Endothelial cell of umbilical vein (primary cell): Measurements from ENCODE around the gene C17orf78. TPM values are rescaled to one million over a fixed set of nuclear protein-coding genes. Genes with fewer than 3 reads are reported as not detected.

Experiments
- BruUV-seq: library from RNA; stranded (reverse); fragments of 400-500 nt; replicated peaks from 2 replicates; lab custom pipeline; 2021; lab: Mats Ljungman, UMichigan
- CTCF ChIA-PET: fragments of 300-600, 350-600 bp; sonication (Branson Sonifier 250); formaldehyde crosslinking; loops from one replicate; lab custom pipeline; 2021; ENCODE audit warnings: antibody characterized with exemption, inconsistent platforms; lab: Charles Lee
- POLR2A ChIA-PET: fragments of 300-600, 350-600 bp; sonication (Branson Sonifier 250); formaldehyde crosslinking; loops from one replicate; lab custom pipeline; 2021; ENCODE audit warnings: antibody characterized with exemption, inconsistent platforms; lab: Charles Lee
- DNase-seq: peaks from one replicate; pipeline ENCODE4 v3.0.0-alpha.2; 2011; ENCODE audit warnings: low read depth, low spot score
- FAIRE-seq: peaks from 2 replicates; lab custom pipeline; 2011; peaks lifted over from hg19 to GRCh38; lab: Jason Lieb, UNC
- H2AFZ ChIP-seq: 2 replicates; pipeline ENCODE4 v1.6.0; 2012; ENCODE audit warnings: low read depth, low read length, control low read depth, inconsistent platforms
- H3K27ac ChIP-seq: 2 replicates; pipeline ENCODE4 v1.5.1; 2011; ENCODE audit warnings: low read depth, mild to moderate bottlenecking, control low read depth, low read length, moderate library complexity; ENCODE audit not compliant: insufficient read depth
- H3K27me3 ChIP-seq, 2 experiments: 2 replicates each; pipeline versions ENCODE4 v1.6.0 to v1.6.1; 2011; ENCODE audit warnings: low read length in 2 of 2, mixed read lengths in 1 of 2; ENCODE audit not compliant: control insufficient read depth in 2 of 2, insufficient read depth in 2 of 2
- H3K36me3 ChIP-seq, 2 experiments: 2 replicates in 1 of 2; 3 replicates in 1 of 2; pipeline ENCODE4 v1.5.1; 2011; ENCODE audit warnings: low read length in 2 of 2, mild to moderate bottlenecking in 1 of 2, moderate library complexity in 1 of 2; ENCODE audit not compliant: control insufficient read depth in 2 of 2, insufficient read depth in 2 of 2; ENCODE audit errors: extremely low read depth in 1 of 2
- H3K4me1 ChIP-seq: 3 replicates; pipeline ENCODE4 v1.5.1; 2011; ENCODE audit warnings: mild to moderate bottlenecking, low read length; ENCODE audit not compliant: control insufficient read depth, insufficient read depth; ENCODE audit errors: extremely low read depth
- H3K4me2 ChIP-seq: 2 replicates; pipeline ENCODE4 v1.6.1; 2011; ENCODE audit warnings: low read length, control low read depth, mixed read lengths; ENCODE audit not compliant: insufficient read depth
- H3K4me3 ChIP-seq, 3 experiments: fragments of 200-600 bp in 1 of 3; sonication (generic), shearing (Covaris generic) in 1 of 3; replicated peaks in 1 of 3; 2 replicates each; pipeline ENCODE4 v1.5.1; 2011 to 2016; ENCODE audit warnings: control low read depth in 3 of 3, low read length in 3 of 3, mild to moderate bottlenecking in 2 of 3, inconsistent platforms in 1 of 3, low read depth in 1 of 3, moderate library complexity in 1 of 3; ENCODE audit not compliant: insufficient read depth in 1 of 3
- H3K79me2 ChIP-seq: 2 replicates; pipeline ENCODE4 v1.6.0; 2012; ENCODE audit warnings: low read length, inconsistent platforms; ENCODE audit not compliant: control insufficient read depth, insufficient read depth
- H3K9ac ChIP-seq: replicated peaks from 2 replicates; pipeline ENCODE3; 2011; ENCODE audit warnings: low read length, control low read depth; ENCODE audit not compliant: insufficient read depth; ENCODE audit errors: extremely low read depth
- H3K9me1 ChIP-seq: replicated peaks from 3 replicates; pipeline ENCODE4 v1.6.0; 2011; ENCODE audit warnings: mild to moderate bottlenecking, low read length; ENCODE audit not compliant: control insufficient read depth, insufficient read depth; ENCODE audit errors: extremely low read depth
- H3K9me3 ChIP-seq: replicated peaks from 2 replicates; pipeline ENCODE4 v1.5.1; 2012; ENCODE audit warnings: low read length, inconsistent platforms; ENCODE audit not compliant: control insufficient read depth, insufficient read depth
- H4K20me1 ChIP-seq: replicated peaks from 2 replicates; pipeline ENCODE3; 2011; ENCODE audit warnings: mild to moderate bottlenecking, low read length; ENCODE audit not compliant: control insufficient read depth, insufficient read depth; ENCODE audit errors: extremely low read depth
- EZH2 ChIP-seq: IDR thresholded peaks from 2 replicates; pipeline ENCODE4 v1.6.1; 2012; ENCODE audit warnings: borderline replicate concordance, low read depth, mild to moderate bottlenecking, moderate library complexity, low read length, inconsistent platforms; ENCODE audit not compliant: severe bottlenecking
- FOS ChIP-seq: IDR thresholded peaks from 2 replicates; pipeline ENCODE4 v1.6.1; 2011; ENCODE audit warnings: mild to moderate bottlenecking, low read length, moderate library complexity, borderline replicate concordance; ENCODE audit not compliant: insufficient read depth
- JUN ChIP-seq: IDR thresholded peaks from 2 replicates; pipeline ENCODE4 v1.6.1; 2011; ENCODE audit warnings: borderline replicate concordance, low read depth; ENCODE audit not compliant: insufficient read length, insufficient read depth
- MYC ChIP-seq: IDR thresholded peaks from one replicate; pipeline ENCODE4 v1.6.1; 2011; ENCODE audit warnings: mild to moderate bottlenecking, low read depth, low read length
- POLR2A ChIP-seq: IDR thresholded peaks from 2 replicates; pipeline ENCODE4 v1.6.1; 2012; ENCODE audit warnings: low read depth, mild to moderate bottlenecking, control low read depth, low read length
- dilution Hi-C: fragments of 300-500 bp; cut with MboI; formaldehyde crosslinking; loops from one replicate; pipeline ENCODE4 v1.15.0; 2019; ENCODE audit warnings: low sequenced_read_pairs; ENCODE audit not compliant: extremely low pct_ligation_motif_present
- intact Hi-C: fragments of 100-400 bp; cut with micrococcal nuclease; formaldehyde crosslinking; loops from one replicate; pipeline ENCODE4 v1.10.0; 2022
- polyA plus RNA-seq, 4 experiments: library from polyadenylated mRNA; depleted of rRNA in 3 of 4; stranded (reverse) in 3 of 4; unstranded in 1 of 4; fragments of >200 nt; gene quantifications; 2 replicates each; pipeline versions ENCODE4 v1.2.1 to v1.2.3, GENCODE V29; 2011 to 2012; ENCODE audit warnings: missing spikeins in 1 of 4
- total RNA-seq: library from RNA; stranded (reverse); gene quantifications from 2 replicates; pipeline ENCODE4 v1.2.3, GENCODE V29; 2021
- TF ChIP-seq, protein P1 (sequence below), 2 donors: IDR thresholded peaks; 1 replicate in 1 of 2; 2 replicates in 1 of 2; pipeline ENCODE4 v1.5.1; 2011; ENCODE audit warnings: low read length in 2 of 2, mild to moderate bottlenecking in 2 of 2, moderate library complexity in 2 of 2, control low read depth in 1 of 2, inconsistent platforms in 1 of 2, low read depth in 1 of 2; ENCODE audit not compliant: insufficient read depth in 1 of 2; ENCODE audit errors: extremely low read depth in 1 of 2
- TF ChIP-seq, protein P2 (sequence below): IDR thresholded peaks from 2 replicates; pipeline ENCODE4 v1.6.1; 2011; ENCODE audit not compliant: insufficient read depth, insufficient read length

Gene C17orf78
- total and polyA plus RNA-seq, 2 donors (not counting 3 experiments of a cell fraction or from before 2014, with no cell fraction given) = not detected

DNA sequence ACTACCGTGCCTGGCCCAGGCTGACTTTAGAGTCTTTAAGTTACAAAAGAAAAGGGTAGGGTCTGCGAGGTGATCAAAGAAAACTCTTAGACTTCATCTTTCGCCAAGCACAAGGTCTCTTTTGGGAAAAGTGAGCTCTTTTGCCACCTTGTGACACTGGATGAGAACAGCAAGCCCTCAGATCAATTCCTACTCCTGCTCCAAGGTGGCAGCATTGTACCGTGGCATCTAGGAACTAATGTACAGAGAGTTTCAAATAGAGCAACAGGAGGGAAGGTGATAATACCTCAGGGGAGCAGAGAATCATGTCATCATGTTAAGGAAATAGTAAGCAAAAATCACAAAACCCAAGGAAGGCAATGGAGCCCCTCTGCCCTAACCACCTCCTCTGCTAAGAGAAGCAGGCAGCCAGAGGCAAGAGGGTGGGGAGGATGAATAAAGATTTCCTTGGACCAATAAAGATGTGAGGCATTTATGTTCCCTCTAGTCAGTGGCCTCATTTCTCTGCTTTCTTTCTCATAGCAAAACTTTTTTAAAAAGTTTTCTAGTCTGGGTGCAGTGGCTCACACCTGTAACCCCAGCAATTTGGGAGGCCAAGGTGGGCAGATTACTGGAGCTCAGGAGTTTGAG, 2.1 kb upstream of the C17orf78 start:
- Histone ChIP-seq H2AFZ (peak overlapping the region; percentile 18), H3K27ac (no peak overlapping the region), H3K79me2 (no peaks in the 10 kb centered on the region), H3K4me1 (no peaks in the 10 kb centered on the region), H3K9me1 (no peaks in the 10 kb centered on the region), H3K36me3 (no peaks in the 10 kb centered on the region), H3K4me2 (no peak overlapping the region), H3K27me3 (no peaks in the 10 kb centered on the region), H3K9me3 (no peaks in the 10 kb centered on the region), H4K20me1 (no peaks in the 10 kb centered on the region), H3K9ac (no peak overlapping the region), H3K4me3 (no peak overlapping the region)
- TF ChIP-seq POLR2A = no peak
- TF ChIP-seq, protein P1, sequence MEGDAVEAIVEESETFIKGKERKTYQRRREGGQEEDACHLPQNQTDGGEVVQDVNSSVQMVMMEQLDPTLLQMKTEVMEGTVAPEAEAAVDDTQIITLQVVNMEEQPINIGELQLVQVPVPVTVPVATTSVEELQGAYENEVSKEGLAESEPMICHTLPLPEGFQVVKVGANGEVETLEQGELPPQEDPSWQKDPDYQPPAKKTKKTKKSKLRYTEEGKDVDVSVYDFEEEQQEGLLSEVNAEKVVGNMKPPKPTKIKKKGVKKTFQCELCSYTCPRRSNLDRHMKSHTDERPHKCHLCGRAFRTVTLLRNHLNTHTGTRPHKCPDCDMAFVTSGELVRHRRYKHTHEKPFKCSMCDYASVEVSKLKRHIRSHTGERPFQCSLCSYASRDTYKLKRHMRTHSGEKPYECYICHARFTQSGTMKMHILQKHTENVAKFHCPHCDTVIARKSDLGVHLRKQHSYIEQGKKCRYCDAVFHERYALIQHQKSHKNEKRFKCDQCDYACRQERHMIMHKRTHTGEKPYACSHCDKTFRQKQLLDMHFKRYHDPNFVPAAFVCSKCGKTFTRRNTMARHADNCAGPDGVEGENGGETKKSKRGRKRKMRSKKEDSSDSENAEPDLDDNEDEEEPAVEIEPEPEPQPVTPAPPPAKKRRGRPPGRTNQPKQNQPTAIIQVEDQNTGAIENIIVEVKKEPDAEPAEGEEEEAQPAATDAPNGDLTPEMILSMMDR (IDR thresholded peaks at IDR 0.05; ENCODE audit: extremely low read depth in 1 of 2, insufficient read depth in 1 of 2, low read depth in 1 of 2, low read length in 2 of 2) = peak; percentile 94 to 97
- no TSS peak for BruUV-seq
- intact Hi-C loops (loop anchor here (1.0 to 5.0 kb wide), 6 partner anchors 24 to 770 kb away; no protein-coding TSS in a partner anchor), dilution Hi-C loops (no loop called here)
- ChIA-PET CTCF (interaction anchor here (0.5 to 6.1 kb wide), 103 partner anchors 9 to 774 kb away, joined by 3 to 123 read pairs (median 4); partner anchors contain the start of genes AATF, ACACA, MRM1 and SYNRG), POLR2A (no interaction called here)
- DNase-seq (peak; percentile 90), FAIRE-seq (no peak)

DNA sequence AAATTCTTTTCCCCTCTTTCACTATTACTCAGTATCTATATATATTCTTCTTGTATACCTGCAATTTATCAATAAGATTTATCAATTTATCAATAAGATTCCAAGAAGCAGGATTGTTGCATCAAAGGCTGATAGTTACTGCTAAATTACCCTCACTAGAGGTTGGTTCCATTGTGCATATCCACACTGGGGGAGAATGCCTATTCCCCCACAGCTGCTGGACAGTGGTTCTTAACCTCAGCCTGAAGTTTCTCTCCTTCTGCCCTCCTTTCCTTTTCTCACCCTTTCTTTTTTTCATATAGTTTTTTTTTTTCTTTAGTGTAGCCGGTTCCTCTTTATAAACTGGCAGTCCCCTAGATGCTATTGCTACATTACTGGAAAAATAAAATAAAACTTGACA, 6.3 kb downstream of the C17orf78 start:
- no peak for TF ChIP-seq FOS
- TF ChIP-seq, protein P2, sequence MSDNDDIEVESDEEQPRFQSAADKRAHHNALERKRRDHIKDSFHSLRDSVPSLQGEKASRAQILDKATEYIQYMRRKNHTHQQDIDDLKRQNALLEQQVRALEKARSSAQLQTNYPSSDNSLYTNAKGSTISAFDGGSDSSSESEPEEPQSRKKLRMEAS = no peak
- TF ChIP-seq EZH2 = no peak
- TF ChIP-seq JUN = no peak
- TF ChIP-seq MYC = no peak
- no peak overlapping the region for H3K4me2 ChIP-seq
- H3K36me3 ChIP-seq = no peaks in the 10 kb centered on the region
- BruUV-seq = no TSS peak
- intact Hi-C loops = no loop called here
- no peaks in the 10 kb centered on the region for H4K20me1 ChIP-seq
- H3K27ac ChIP-seq = no peak overlapping the region
- FAIRE-seq (no peak), DNase-seq (no peak)
- H3K4me1 ChIP-seq = peaks cover 6% of the 10 kb centered on the region
- no peak overlapping the region for H3K9ac ChIP-seq
- no peak overlapping the region for H3K4me3 ChIP-seq
- ChIA-PET POLR2A (no interaction called here), CTCF (interaction anchor here (1.9 kb wide), 1 partner anchor 8 kb away, joined by 21 read pairs; no protein-coding TSS in a partner anchor)
- H2AFZ ChIP-seq = no peak overlapping the region
- H3K9me1 ChIP-seq = no peaks in the 10 kb centered on the region
- H3K9me3 ChIP-seq = no peaks in the 10 kb centered on the region
- dilution Hi-C loops = no loop called here
- no peaks in the 10 kb centered on the region for H3K27me3 ChIP-seq
- no peaks in the 10 kb centered on the region for H3K79me2 ChIP-seq
